Activated CD8-positive, alpha-beta memory T cell treated with anti-CD3 and anti-CD28 coated beads, Interleukin-2, amount 50 U/mL, for 48 hours (primary cell): ENCODE measurements around the gene OR2AE1.

Experiments
- DNase-seq: peaks from one replicate; pipeline ENCODE4 v3.0.0-alpha.2; 2020

The OR2AE1 gene

DNA sequence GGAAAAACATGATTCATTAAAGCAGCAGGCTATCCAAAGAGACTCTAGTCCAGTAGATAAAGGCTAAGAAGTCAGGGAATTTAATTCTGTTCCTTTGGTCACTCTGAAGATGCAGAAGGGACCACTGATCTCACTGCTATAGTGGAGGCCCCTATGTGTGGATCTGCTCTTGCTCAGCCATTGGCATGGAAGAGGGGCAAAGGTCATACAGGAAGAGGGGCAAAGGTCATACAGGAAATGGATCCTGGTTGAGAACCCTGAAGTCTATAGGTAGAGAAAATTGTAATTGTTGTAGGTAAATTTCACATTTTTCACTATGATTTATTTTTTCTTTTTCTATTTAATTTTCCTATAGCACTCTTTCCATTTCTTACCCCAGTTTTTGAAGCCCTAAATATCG is 21.6 kb downstream of the OR2AE1 start:
- no peak for DNase-seq

DNA sequence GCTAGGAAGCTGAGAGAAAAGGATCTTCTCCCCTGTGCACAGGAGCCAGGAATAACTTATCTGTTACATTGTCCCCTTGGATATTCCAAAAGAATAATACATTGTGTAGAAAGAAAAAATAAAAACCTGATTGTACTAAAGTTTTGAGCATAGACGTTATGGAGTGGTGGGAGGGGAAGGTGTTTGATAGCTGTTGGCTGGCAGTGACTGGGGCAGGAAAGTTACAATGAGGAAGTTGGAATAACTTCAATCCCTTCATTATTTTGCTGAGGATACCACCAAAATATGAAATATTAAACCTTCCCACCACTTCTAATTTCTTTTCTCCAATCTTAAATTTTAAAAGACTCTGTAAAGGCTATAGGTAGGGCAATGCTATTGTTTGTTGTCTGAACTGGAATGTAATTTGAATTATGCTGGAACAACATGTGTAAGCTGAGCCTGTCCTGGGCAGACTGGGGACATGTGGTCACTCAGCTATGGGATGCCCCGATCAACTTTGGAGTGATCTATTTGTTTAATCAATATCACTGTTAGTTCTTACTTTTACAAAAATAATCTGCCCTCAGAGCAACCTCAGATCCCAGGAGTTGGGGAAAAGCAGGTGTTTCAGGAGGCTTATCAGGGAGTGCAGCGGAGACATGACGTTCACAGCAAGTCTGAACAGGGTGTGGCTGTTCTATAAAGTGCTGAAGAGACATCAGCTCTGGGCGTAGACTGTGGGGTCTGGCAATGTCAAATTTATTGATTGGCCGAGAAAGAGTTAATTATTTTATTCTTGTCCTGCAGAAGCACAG is 28.2 kb downstream of the OR2AE1 start:
- DNase-seq: no peak

DNA sequence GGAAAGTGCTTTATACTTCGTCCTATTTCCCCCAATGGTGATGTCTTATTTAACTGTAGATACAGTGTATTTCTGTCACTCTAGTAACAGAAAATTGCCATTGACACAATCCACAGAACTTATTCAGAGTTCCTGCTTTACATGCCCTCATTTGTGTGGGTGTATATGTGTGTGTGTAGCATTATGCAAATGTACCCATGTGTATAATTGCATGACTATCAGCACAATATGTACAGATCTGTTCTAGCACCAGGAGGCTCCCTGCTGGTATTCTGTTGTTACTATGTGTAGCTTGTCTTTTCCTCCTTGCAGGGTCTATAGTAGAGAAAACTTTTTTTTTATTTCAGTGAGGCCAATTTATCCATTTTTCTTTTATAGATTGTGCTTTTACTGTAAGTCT is 32.5 kb downstream of the OR2AE1 start:
- no peak for DNase-seq

DNA sequence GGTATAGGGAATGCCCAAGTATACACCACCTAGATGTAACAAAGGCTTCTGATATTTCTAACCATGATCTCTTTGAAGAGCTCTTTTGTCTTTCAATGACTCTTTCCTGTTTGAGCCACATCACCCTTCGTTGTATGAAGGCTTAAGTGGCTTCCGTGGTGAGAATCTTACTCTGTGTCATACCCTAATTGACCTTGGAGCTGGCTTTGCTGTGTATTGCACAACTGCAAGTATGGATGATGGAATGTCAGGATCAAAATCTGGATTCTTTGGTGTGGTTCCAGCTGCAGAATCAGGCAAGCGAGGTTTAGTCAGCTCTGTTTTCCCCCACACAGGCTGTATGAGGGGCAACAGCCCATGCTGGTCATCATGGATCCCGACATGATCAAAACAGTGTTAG is 33.0 kb downstream of the OR2AE1 start:
- DNase-seq: no peak

DNA sequence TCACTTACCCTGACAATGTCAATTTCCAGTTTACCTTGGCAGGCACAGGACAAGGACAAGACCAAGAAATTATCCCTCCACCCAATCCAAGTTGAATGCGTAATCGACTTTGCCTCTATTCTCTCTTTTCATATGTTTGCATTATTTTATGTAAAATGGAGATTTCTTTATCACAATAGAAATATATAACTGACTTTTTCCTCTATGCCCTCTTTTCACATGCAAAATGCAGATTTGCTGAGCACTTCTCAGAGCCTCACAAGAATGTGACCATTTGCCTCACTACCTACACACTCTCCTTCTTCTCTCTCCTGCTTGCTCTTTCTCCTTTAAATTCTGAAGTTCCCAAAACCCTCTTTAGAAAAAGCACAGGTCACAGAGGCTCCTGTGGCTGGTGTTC is 33.9 kb downstream of the OR2AE1 start:
- DNase-seq: no peak

DNA sequence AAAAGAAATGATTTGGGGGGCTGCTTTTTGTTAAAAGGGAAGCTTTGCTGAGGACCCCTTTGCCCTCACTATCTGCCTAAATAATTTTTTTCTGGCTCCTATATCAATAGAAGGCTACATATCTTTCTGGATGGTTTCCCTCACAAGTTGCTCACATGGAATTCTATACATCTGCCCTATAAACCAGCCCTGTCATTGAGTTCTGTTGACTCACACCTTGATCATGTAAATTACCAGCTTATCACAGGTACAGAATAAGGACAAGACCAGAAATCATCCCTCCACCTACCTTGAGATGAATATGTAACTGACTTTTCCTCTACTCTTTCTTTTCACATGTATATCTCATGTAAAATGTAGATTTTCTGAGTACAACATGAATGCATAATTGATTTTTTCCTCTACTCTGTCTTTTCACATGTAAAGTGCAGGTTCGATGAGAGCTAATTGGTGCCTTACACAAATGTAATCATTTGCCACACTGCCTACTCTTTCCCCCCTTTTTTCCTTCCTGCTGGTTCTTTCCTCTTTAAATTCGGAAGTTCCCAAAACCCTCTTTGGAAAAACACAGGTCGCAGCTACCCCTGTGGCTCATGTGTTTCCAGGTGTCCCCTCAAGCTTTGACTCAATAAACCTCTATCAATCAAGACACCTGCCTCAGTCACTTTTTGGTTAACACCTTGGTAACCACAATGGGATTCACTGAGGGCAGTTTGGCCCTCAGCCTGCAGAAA is 36.5 kb downstream of the OR2AE1 start:
- DNase-seq: no peak

DNA sequence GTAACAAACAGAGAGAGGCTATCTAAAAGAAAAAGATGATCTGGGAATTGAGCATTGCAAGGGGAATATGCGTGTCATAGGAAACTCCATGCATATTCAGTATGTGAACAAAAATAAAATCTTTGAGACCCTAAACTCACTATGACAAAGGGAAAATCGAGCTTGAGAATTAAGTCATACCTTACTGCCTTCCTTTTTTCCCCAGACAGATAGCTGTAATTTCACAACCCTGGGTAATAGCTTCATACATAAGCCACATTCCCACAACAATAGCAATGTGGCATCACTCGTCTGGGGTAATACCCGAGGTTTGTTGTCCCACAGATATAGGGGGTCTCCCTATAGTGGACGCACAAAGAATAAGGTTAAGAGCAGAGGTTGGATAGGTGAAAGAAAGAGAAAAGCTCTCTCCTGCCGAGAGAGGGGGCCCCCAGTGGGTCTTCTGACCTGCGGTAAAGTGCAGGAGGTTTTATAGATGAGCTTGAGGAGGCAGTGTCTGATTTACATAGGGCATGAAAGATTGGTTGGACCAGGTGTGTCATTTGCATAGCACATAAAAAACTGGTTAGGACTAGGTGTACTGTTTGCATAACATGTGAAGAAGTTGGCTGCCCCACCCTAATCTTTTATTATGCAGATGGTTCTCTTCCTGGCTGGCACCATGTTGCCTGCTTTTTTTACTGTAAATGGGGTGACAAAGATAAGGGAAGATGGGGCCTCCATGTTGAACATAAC is 37.4 kb downstream of the OR2AE1 start:
- no peak for DNase-seq

DNA sequence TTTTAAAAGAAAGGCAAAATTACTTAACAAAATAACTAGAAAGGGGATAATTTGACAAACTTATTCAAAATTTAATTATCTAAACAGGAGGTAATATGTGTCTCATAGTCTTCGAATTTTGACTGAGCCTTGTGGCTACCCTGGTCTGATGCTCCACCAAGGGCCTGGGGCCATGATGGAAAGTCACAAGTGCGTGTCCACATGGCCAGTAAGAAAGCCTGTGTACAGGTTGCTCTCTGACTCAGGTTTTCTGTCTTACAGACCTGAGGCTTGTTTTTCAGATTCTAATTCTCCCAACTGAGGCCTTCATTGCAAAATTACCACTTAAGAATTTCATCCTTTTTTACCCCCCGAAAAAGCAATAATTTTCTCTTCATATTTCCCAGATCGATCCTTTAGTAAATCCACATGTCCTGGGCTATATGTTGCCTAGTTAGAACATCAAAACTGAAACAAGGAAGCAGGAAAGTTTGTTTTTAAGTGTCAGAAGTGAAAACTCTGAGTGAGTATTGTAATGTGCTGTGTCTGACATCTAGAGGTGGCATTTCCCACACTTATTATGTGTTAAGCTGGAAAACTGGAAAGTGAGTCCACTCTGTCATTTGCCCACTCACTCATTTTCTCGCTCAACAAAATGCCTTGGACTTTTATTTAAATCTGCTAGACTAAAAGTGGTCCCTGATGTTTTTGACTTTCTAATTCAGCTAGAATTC is 39.0 kb downstream of the OR2AE1 start:
- no peak for DNase-seq

DNA sequence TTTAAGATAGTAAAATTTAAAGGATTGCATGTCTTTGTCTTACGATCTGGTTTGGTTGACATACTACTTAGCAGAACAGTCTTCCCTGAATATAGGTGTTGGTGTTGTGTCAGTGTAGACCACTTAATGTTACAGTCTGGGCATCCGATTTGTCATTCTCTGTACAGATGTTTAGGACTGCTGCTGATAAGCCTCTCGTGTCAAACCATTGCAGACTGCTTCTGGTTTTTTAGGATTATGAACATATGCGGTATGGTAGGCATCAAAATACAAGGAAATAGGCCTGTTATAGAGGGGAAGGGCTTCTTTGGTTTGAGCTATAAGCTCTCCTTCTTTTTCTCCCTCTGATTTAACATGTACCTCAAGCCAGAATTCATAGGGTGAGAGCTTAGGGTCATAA is 41.6 kb downstream of the OR2AE1 start:
- DNase-seq: no peak

DNA sequence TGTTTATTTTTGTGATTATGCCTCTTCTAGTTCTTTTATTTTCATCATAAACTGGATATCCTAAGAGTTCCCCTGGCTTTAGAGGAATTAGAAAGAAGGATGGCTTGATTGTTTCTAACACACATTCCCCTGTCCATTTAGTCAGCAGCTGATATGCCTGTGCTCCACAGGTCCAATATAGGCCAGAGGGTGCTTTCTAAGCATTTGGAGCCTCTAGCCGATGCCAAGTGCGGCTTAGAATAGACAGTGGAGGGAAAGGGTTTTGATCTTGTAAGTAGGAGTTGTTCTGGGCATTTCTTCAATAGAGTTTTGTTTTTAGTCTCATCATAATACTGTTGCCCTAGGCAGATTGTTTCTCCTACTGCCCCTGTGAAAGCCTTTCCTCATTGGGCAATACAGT is 42.5 kb downstream of the OR2AE1 start:
- DNase-seq: no peak

DNA sequence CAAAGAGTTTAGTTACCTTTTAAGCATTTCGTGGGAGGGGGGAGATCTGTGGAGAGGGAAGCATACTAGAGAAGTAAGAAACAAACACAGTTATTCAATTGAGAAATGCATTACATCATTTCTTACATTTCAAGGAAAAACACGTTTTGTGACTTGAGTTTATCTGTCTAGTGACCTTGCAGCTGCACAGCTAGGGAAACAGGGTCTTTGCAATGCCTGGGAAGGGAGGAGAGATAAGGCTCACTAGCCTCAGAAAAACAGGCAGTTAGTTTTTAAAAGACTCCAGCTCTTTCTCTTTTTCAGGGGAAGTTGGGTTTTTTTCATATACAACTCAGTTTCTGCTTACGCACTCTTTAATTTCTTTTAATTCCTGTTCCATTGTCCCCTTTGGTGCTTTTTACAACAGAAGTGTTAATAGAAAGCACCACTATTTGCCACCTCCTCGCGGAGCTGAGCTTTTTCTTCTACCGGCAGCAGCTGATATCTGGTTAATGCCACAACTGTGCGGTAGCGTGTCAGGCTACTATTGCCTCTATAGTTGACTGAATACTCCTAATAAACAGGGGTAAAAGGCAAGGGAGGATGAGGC is 43.5 kb downstream of the OR2AE1 start:
- DNase-seq: no peak

DNA sequence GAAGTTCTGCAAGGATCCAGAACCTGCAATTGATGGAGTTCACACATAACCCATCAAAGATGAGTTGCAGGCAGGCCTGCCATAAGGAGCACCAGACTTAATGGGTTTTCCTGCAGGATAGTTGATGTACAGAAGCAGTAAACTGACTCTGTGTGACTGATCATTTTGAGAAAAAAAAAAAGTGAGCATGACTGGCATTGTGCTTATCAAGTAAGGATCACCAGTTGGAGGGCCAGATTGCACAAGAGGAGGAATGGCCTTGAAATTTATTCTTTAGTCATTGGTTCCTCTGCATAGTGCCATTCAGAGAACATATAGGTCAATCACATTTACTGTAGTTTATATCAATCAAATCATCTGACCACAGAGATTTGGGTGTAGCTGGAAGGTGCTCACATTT is 45.2 kb downstream of the OR2AE1 start:
- no peak for DNase-seq

DNA sequence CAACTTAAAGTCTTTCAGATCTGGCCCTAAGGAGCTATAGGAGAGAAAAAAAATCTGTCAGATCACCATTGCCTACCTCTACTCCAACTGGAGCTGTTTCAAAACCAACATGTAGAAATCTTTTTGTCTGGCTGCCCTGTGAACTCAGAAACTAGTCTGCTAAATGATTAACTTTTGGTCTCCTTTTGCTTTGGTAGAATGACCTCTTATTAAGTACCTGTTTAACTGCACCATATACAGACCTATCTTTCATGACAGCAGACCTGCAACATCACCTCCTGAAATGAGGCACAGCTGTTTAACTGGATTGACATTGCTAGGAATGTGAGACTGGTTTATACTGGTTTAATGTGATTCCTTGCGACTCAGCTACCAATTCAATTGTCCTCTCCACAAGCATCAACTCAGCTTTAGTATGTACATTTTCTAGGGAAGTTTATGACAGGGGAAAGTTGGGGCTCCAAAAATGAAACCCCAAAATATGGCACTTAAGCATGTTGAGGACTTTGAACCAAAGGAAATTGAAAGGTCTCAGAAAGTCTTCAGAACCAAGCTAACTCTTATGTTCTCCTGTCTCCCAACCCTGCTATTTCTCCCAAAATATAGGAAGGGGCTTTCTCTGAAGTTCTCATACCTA is 47.2 kb downstream of the OR2AE1 start:
- DNase-seq: no peak

DNA sequence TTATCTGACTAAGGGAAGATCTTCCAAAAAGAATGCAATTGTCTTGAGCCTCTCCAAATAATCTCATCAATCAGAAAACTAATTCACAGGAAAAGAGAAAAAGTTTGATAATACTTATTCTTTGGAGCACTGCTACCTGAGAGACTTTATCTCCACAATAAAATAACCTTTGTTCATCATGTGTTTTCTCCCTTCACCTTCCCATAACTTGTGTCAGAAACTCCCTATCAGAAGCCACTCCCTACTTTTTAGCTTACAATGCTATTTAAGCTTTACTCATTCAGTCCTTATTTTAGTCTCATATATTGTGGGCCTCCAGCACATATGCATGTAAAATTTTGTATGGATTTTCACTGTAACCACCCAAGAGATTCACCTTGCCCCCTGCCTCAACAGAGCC is 48.0 kb downstream of the OR2AE1 start:
- no peak for DNase-seq

DNA sequence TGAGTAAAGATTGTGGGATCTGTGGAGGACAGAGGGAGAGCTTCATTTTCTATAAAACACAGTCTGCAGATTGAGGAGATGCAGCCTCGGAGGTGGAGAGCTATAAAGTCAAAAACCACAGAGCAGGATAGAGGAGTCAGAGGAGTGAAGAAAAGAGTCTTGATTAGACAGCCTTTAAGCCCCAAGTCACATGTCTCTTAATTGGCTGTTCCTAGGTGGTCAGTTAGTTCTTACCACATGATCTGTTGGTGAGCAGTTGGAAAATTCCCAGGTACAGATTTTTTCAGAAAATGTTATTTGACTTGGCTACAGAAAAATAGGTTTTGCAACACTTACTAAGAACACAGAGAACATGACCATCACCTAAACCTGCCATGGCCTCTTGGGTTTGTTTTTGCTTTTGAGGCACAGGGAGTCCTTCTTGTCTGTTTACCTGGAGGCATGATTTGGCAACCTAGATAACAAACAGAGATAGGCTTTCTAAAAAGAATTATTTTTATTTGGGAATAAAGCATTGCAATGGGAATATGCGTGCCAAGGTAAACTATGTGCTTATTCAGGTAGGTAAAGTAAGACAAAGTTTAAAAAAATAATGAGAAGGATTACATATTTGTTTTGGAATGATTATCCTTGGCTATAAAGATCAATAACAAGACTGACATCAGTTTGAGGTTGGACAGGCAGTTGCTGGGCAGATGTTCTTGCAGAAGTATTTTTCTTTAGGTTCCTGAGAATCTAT is 49.6 kb downstream of the OR2AE1 start:
- DNase-seq: no peak
